ENCODE measurements around the gene ITGA1. TPM values are rescaled to one million over a fixed set of nuclear protein-coding genes. Genes with fewer than 3 reads are reported as not detected.

Gene ITGA1
- total and polyA plus RNA-seq, 2 of the 13 experiments (the other 11 are each of a cell fraction or from before 2014, with no cell fraction given): 23.1 to 28.6 TPM

DNA sequence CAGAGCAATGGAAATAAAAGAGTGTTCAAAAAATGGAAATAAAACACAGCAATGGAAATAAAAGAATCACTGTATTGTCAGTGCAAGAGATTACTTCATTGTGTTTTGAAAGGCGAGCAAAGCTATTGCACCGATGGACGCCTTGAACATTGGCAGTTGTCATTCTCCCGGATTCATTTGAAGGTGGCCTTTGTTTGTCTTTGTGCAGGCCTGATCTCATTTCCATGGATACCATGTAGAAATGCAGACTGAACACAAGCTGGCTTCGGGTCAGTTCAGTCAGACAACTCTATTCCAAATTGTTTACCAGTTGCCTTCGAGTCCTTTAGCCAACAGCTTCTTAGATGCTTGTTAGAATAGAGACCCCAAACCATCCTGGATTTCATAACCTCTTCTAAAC, 209.7 kb downstream of the ITGA1 start (continued):
- TF ChIP-seq, protein P1, sequence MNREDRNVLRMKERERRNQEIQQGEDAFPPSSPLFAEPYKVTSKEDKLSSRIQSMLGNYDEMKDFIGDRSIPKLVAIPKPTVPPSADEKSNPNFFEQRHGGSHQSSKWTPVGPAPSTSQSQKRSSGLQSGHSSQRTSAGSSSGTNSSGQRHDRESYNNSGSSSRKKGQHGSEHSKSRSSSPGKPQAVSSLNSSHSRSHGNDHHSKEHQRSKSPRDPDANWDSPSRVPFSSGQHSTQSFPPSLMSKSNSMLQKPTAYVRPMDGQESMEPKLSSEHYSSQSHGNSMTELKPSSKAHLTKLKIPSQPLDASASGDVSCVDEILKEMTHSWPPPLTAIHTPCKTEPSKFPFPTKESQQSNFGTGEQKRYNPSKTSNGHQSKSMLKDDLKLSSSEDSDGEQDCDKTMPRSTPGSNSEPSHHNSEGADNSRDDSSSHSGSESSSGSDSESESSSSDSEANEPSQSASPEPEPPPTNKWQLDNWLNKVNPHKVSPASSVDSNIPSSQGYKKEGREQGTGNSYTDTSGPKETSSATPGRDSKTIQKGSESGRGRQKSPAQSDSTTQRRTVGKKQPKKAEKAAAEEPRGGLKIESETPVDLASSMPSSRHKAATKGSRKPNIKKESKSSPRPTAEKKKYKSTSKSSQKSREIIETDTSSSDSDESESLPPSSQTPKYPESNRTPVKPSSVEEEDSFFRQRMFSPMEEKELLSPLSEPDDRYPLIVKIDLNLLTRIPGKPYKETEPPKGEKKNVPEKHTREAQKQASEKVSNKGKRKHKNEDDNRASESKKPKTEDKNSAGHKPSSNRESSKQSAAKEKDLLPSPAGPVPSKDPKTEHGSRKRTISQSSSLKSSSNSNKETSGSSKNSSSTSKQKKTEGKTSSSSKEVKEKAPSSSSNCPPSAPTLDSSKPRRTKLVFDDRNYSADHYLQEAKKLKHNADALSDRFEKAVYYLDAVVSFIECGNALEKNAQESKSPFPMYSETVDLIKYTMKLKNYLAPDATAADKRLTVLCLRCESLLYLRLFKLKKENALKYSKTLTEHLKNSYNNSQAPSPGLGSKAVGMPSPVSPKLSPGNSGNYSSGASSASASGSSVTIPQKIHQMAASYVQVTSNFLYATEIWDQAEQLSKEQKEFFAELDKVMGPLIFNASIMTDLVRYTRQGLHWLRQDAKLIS (CRISPR knock-in tag; IDR thresholded peaks at IDR 0.05): 0 out of 2 replicates have a peak, but pooled peaks have one; percentile 25
- TF ChIP-seq ZMYM4 (CRISPR knock-in tag; IDR thresholded peaks at IDR 0.05) (peak; percentile 57; the same call in 1 of the 2 replicates), SP1 (IDR thresholded peaks at IDR 0.05) (no peak), SP1 (CRISPR knock-in tag; IDR thresholded peaks at IDR 0.05) (no peak), TGIF2 (CRISPR knock-in tag; IDR thresholded peaks at IDR 0.05) (peak; percentile 90), SOX6 (IDR thresholded peaks at IDR 0.05) (no peak), SOX6 (CRISPR knock-in tag; IDR thresholded peaks at IDR 0.05) (peak; percentile 93), ZNF75D (CRISPR knock-in tag; IDR thresholded peaks at IDR 0.05; ENCODE audit: borderline replicate concordance) (no peak), SKI (IDR thresholded peaks at IDR 0.05; ENCODE audit: partially characterized antibody) (peak; percentile 45), RCOR2 (CRISPR knock-in tag; IDR thresholded peaks at IDR 0.05) (0 out of 2 replicates have a peak, but pooled peaks have one; percentile 43), PRMT3 (CRISPR knock-in tag; IDR thresholded peaks at IDR 0.05; ENCODE audit: borderline replicate concordance, low read depth) (no peak), MXD4 (CRISPR knock-in tag; IDR thresholded peaks at IDR 0.05) (no peak), ZNF747 (CRISPR knock-in tag; IDR thresholded peaks at IDR 0.05; ENCODE audit: borderline replicate concordance) (no peak), HHEX (CRISPR knock-in tag; IDR thresholded peaks at IDR 0.05) (no peak), ARID5B (CRISPR knock-in tag; IDR thresholded peaks at IDR 0.05) (peak; percentile 81), TCF7 (IDR thresholded peaks at IDR 0.05; ENCODE audit: low read depth) (peak; percentile 65)
- TF ChIP-seq, protein P2, sequence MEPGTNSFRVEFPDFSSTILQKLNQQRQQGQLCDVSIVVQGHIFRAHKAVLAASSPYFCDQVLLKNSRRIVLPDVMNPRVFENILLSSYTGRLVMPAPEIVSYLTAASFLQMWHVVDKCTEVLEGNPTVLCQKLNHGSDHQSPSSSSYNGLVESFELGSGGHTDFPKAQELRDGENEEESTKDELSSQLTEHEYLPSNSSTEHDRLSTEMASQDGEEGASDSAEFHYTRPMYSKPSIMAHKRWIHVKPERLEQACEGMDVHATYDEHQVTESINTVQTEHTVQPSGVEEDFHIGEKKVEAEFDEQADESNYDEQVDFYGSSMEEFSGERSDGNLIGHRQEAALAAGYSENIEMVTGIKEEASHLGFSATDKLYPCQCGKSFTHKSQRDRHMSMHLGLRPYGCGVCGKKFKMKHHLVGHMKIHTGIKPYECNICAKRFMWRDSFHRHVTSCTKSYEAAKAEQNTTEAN (CRISPR knock-in tag; conservative IDR thresholded peaks at IDR 0.05): peak; percentile 97
- TF ChIP-seq, protein P3, sequence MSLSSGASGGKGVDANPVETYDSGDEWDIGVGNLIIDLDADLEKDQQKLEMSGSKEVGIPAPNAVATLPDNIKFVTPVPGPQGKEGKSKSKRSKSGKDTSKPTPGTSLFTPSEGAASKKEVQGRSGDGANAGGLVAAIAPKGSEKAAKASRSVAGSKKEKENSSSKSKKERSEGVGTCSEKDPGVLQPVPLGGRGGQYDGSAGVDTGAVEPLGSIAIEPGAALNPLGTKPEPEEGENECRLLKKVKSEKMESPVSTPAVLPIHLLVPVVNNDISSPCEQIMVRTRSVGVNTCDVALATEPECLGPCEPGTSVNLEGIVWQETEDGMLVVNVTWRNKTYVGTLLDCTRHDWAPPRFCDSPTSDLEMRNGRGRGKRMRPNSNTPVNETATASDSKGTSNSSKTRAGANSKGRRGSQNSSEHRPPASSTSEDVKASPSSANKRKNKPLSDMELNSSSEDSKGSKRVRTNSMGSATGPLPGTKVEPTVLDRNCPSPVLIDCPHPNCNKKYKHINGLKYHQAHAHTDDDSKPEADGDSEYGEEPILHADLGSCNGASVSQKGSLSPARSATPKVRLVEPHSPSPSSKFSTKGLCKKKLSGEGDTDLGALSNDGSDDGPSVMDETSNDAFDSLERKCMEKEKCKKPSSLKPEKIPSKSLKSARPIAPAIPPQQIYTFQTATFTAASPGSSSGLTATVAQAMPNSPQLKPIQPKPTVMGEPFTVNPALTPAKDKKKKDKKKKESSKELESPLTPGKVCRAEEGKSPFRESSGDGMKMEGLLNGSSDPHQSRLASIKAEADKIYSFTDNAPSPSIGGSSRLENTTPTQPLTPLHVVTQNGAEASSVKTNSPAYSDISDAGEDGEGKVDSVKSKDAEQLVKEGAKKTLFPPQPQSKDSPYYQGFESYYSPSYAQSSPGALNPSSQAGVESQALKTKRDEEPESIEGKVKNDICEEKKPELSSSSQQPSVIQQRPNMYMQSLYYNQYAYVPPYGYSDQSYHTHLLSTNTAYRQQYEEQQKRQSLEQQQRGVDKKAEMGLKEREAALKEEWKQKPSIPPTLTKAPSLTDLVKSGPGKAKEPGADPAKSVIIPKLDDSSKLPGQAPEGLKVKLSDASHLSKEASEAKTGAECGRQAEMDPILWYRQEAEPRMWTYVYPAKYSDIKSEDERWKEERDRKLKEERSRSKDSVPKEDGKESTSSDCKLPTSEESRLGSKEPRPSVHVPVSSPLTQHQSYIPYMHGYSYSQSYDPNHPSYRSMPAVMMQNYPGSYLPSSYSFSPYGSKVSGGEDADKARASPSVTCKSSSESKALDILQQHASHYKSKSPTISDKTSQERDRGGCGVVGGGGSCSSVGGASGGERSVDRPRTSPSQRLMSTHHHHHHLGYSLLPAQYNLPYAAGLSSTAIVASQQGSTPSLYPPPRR (CRISPR knock-in tag; IDR thresholded peaks at IDR 0.05; ENCODE audit: borderline replicate concordance): peak; percentile 35; the same call in 1 of the 2 replicates

Data from HepG2 (cell line).